H9 (cell line): ENCODE measurements around the gene KLHL4. TPM values are rescaled to one million over a fixed set of nuclear protein-coding genes. Genes with fewer than 3 reads are reported as not detected.
"Not testable (repeated sequence)": the region's sequence is repeated elsewhere in the genome, so short reads cannot be mapped to it uniquely, and the experiment has no call there.

ENCODE experiments used
- DNase-seq: peaks from one replicate; pipeline ENCODE4 v3.0.0-alpha.2; 2017
- H2AFZ ChIP-seq: one replicate; pipeline ENCODE4 v1.6.1; 2013; ENCODE audit warnings: mild to moderate bottlenecking, low read length, control low read depth, moderate library complexity
- H2AK5ac ChIP-seq: 2 replicates; pipeline ENCODE4 v1.6.1; 2013; ENCODE audit warnings: low read length, control low read depth, mixed read lengths; ENCODE audit not compliant: insufficient read length
- H2BK120ac ChIP-seq: one replicate; pipeline ENCODE4 v1.6.1; 2013; ENCODE audit warnings: low read depth, mild to moderate bottlenecking, low read length, control low read depth, inconsistent platforms; ENCODE audit not compliant: poor library complexity, severe bottlenecking
- H2BK12ac ChIP-seq: 2 replicates; pipeline ENCODE4 v1.6.1; 2013; ENCODE audit warnings: low read length, control low read depth, mixed read lengths, low read depth; ENCODE audit not compliant: insufficient read length
- H2BK15ac ChIP-seq: 2 replicates; pipeline ENCODE4 v1.6.1; 2013; ENCODE audit warnings: low read depth, low read length, control low read depth
- H2BK20ac ChIP-seq: one replicate; pipeline ENCODE4 v1.6.1; 2013; ENCODE audit warnings: low read depth, mild to moderate bottlenecking, low read length, control low read depth, inconsistent platforms; ENCODE audit not compliant: poor library complexity, severe bottlenecking
- H2BK5ac ChIP-seq: 2 replicates; pipeline ENCODE4 v1.6.1; 2013; ENCODE audit warnings: low read length, control low read depth, mixed read lengths; ENCODE audit not compliant: insufficient read length
- H3K14ac ChIP-seq: 2 replicates; pipeline ENCODE4 v1.6.1; 2013; ENCODE audit warnings: low read length, control low read depth; ENCODE audit not compliant: insufficient read depth
- H3K18ac ChIP-seq: 2 replicates; pipeline ENCODE4 v1.6.1; 2013; ENCODE audit warnings: low read depth, mild to moderate bottlenecking, mixed read lengths, low read length, control low read depth; ENCODE audit not compliant: insufficient read length
- H3K23ac ChIP-seq: 2 replicates; pipeline ENCODE4 v1.6.1; 2013; ENCODE audit warnings: low read length, control low read depth, mixed read lengths, low read depth; ENCODE audit not compliant: insufficient read length
- H3K23me2 ChIP-seq: 2 replicates; pipeline ENCODE4 v1.6.1; 2013; ENCODE audit warnings: low read depth, mild to moderate bottlenecking, mixed read lengths, low read length, control low read depth; ENCODE audit not compliant: insufficient read length, poor library complexity, severe bottlenecking
- H3K27ac ChIP-seq: 2 replicates; pipeline ENCODE4 v1.5.1; 2013; ENCODE audit warnings: low read length, control low read depth, mixed read lengths, low read depth; ENCODE audit not compliant: insufficient read length
- H3K27me3 ChIP-seq: 2 replicates; pipeline ENCODE4 v1.6.1; 2013; ENCODE audit warnings: low read length, control low read depth, inconsistent platforms; ENCODE audit not compliant: insufficient read depth
- H3K4ac ChIP-seq: 2 replicates; pipeline ENCODE4 v1.6.1; 2013; ENCODE audit warnings: low read depth, mild to moderate bottlenecking, control low read depth, inconsistent platforms, low read length, moderate library complexity
- H3K4me1 ChIP-seq: 2 replicates; pipeline ENCODE4 v1.6.1; 2013; ENCODE audit warnings: low read length, control low read depth, inconsistent platforms; ENCODE audit not compliant: insufficient read depth
- H3K4me2 ChIP-seq: 2 replicates; pipeline ENCODE4 v1.6.1; 2013; ENCODE audit warnings: low read length, control low read depth, mixed read lengths; ENCODE audit not compliant: insufficient read length, insufficient read depth
- H3K56ac ChIP-seq: 2 replicates; pipeline ENCODE4 v1.6.1; 2013; ENCODE audit warnings: low read depth, mild to moderate bottlenecking, mixed read lengths, low read length, control low read depth; ENCODE audit not compliant: insufficient read length
- H3K79me1 ChIP-seq: 2 replicates; pipeline ENCODE4 v1.6.1; 2013; ENCODE audit warnings: low read depth, mild to moderate bottlenecking, moderate library complexity, low read length, control low read depth, inconsistent platforms; ENCODE audit not compliant: insufficient read depth, poor library complexity, severe bottlenecking
- H3K79me2 ChIP-seq: 2 replicates; pipeline ENCODE4 v1.6.1; 2013; ENCODE audit warnings: low read length, control low read depth, inconsistent platforms; ENCODE audit not compliant: insufficient read depth
- H3K9ac ChIP-seq: 2 replicates; pipeline ENCODE4 v1.6.1; 2013; ENCODE audit warnings: low read length, control low read depth, mixed read lengths; ENCODE audit not compliant: insufficient read length; ENCODE audit errors: extremely low read depth
- H3K9me3 ChIP-seq: one replicate; pipeline ENCODE4 v1.6.1; 2013; ENCODE audit warnings: low read depth, low read length, inconsistent platforms; ENCODE audit not compliant: control insufficient read depth
- H3T11ph ChIP-seq: one replicate; pipeline ENCODE4 v1.6.1; 2013; ENCODE audit warnings: mild to moderate bottlenecking, low read length, control low read depth, inconsistent platforms
- H4K20me1 ChIP-seq: one replicate; pipeline ENCODE4 v1.6.1; 2013; ENCODE audit not compliant: control insufficient read depth, insufficient read length, insufficient read depth
- H4K5ac ChIP-seq: 2 replicates; pipeline ENCODE4 v1.6.1; 2013; ENCODE audit warnings: low read depth, mild to moderate bottlenecking, mixed read lengths, low read length, control low read depth; ENCODE audit not compliant: insufficient read length
- H4K8ac ChIP-seq: replicated peaks from 2 replicates; pipeline ENCODE4 v1.6.1; 2013; ENCODE audit warnings: low read length, control low read depth, mixed read lengths, low read depth; ENCODE audit not compliant: insufficient read length
- H4K91ac ChIP-seq: 2 replicates; pipeline ENCODE4 v1.6.1; 2013; ENCODE audit warnings: low read depth, mild to moderate bottlenecking, moderate library complexity, mixed read lengths, low read length, control low read depth; ENCODE audit not compliant: insufficient read length
- H3K27ac Mint-ChIP-seq, 3 experiments: 2 replicates in 2 of 3; 3 replicates in 1 of 3; pipeline ENCODE4 v1.8.0; 2020 to 2021; ENCODE audit warnings: mixed read lengths in 3 of 3, mild to moderate bottlenecking in 1 of 3, moderate library complexity in 1 of 3
- H3K27me3 Mint-ChIP-seq: 2 replicates; pipeline ENCODE4 v1.8.0; 2021; ENCODE audit warnings: low read depth, mild to moderate bottlenecking, moderate library complexity, mixed read lengths
- H3K36me3 Mint-ChIP-seq, 3 experiments: 2 replicates in 2 of 3; 3 replicates in 1 of 3; pipeline ENCODE4 v1.8.0; 2020 to 2021; ENCODE audit warnings: low read depth in 3 of 3, mixed read lengths in 3 of 3; ENCODE audit not compliant: insufficient read depth in 1 of 3
- H3K4me1 Mint-ChIP-seq, 2 experiments: 2 replicates each; pipeline ENCODE4 v1.8.0; 2020; ENCODE audit warnings: mixed read lengths in 2 of 2
- H3K4me3 Mint-ChIP-seq, 2 experiments: 2 replicates in 1 of 2; 3 replicates in 1 of 2; pipeline ENCODE4 v1.8.0; 2020 to 2021; ENCODE audit warnings: mild to moderate bottlenecking in 2 of 2, mixed read lengths in 2 of 2, moderate library complexity in 1 of 2
- H3K9me3 Mint-ChIP-seq, 2 experiments: 2 replicates in 1 of 2; 3 replicates in 1 of 2; pipeline ENCODE4 v1.8.0; 2020; ENCODE audit warnings: mild to moderate bottlenecking in 2 of 2, mixed read lengths in 2 of 2, moderate library complexity in 1 of 2
- WGBS: extraction: QIAGEN DNeasy Blood & Tissue Kit; methylation state at CpG from one replicate; pipeline ENCODE4 v1.1.7; 2013; ENCODE audit warnings: missing lambda C conversion rate, low lambda C conversion rate, mixed read lengths; ENCODE audit not compliant: insufficient read length; ENCODE audit errors: extremely low coverage; 5-methylcytosine and 5-hydroxymethylcytosine counted together
- total RNA-seq: library from RNA; stranded (reverse); gene quantifications from 2 replicates; pipeline ENCODE4 v1.2.1, GENCODE V29; 2021

KLHL4 gene
- total RNA-seq, 1 experiment from 2014 or later: 22.3 TPM

DNA sequence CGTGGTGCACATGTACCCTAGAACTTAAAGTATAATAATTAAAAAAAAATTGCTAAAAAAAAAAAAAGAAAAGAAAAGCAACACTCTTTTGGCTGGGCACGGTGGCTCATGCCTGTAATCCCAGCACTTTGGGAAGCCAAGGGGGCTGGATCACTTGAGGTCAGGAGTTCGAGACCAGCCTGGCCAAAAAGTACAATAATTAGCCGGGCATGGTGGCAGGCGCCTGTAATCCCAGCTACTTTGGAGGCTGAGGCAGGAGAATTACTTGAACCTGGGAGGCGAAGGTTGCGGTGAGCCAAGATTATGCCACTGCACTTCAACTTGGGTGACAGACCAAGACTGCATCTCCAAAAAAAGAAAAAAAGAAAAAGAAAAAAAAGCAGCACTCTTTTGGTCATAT lies 171.6 kb downstream of the KLHL4 start:
- no CpG with 5 or more reads among the region's 7 CpGs for WGBS
- not testable (repeated sequence) for H3K27ac Mint-ChIP-seq

More for the DNA sequence above, 171.6 kb downstream of the KLHL4 start:
- H4K20me1 ChIP-seq, H3K4ac ChIP-seq, H3K9ac ChIP-seq, H3K79me2 ChIP-seq, H4K5ac ChIP-seq, H4K8ac ChIP-seq, H2BK20ac ChIP-seq, DNase-seq, H2AFZ ChIP-seq, H3K23me2 ChIP-seq, H4K91ac ChIP-seq, H2BK120ac ChIP-seq, H3K4me1 ChIP-seq, H2BK5ac ChIP-seq, H3K9me3 ChIP-seq, H3K4me2 ChIP-seq, H3K79me1 ChIP-seq, H3T11ph ChIP-seq, H3K27me3 ChIP-seq, H3K18ac ChIP-seq, H2AK5ac ChIP-seq, H3K56ac ChIP-seq, H3K4me3 Mint-ChIP-seq, H3K27me3 Mint-ChIP-seq, H3K23ac ChIP-seq, H2BK12ac ChIP-seq, H3K14ac ChIP-seq, H3K27ac ChIP-seq, H2BK15ac ChIP-seq: not testable (repeated sequence)
- Mint-ChIP-seq H3K36me3 (peaks cover 28 to 66% (median 30%) of the 10 kb centered on the region in 3 experiments), H3K9me3 (peaks cover 21 to 30% of the 10 kb centered on the region in 2 experiments; a peak in 4 of 5 replicates), H3K4me1 (peaks cover 21 to 43% of the 10 kb centered on the region in 2 experiments)
